NCI-H524 (cell line): ENCODE measurements around the gene SLC25A5.

Source experiments
- DNase-seq, 2 experiments: peaks; one replicate each; lab custom pipeline; 2025; lab: John Stamatoyannopoulos, UW

The SLC25A5 gene

DNA sequence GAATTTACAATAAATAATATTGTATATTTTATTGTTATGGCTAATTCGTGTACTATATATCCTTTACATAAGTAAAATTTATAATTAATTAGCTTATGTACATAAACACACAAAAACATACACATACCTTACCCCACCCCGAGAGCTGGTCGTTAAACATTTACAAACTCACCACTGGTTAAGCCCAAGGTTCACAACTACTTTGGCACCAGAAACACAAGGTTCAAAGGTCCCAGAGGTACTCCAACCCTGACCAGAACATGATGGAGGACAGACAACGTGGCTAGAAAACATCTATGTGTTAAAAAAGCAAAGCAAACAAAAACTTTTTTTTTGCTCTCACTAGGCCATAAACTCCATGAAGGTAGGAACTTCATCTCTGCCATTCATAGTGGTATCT is 37.7 kb downstream of the SLC25A5 start:
- DNase-seq = no peak

DNA sequence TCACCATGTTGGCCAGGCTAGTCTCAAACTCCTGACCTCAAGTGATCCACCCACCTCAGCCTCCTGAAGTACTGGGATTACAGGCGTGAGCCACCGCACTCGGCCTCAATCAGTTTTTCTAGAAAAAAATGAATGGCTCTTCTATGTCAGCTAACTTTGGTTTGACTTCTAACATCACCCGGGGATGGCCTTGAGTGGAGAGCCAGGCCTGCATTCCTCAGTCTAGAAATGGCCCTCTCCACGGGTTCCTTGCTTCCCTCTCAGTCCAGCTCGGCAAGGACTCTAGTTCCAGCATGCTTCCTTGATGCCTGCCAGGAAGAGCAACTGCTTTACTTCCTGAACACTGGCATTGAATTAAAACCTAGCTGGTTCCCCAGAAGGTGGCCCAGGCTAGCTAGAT is 39.0 kb downstream of the SLC25A5 start:
- DNase-seq = no peak

DNA sequence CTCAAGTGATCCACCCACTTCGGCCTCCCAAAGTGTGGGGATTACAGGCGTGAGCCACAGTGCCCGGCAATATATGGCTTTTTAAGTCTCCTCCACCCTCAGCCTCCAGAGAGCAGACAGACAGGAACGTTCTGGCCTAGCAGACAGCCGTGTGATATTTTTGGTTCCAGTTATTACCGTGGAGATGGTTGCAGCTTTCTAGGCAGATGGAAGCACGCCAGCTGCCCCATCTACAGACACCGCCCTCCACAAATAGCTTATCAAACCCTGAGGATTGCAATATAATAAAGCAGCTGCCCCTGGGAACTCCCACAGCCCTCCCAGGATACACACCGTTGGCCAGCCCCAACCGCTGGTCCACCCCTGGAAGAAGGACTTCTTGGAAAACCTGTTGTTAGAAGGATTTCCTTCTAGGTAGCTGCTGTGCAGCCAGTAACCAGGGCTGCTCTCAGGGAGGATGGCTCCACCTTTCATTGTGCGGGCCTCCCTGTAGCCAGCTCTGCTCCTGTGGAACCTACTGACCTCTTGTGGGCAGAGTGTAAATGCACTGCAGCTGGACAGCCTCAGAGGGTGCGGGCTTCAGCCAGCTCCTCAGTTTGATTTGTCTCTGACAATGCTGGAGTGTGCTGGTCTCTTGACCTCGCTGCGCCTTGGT is 44.0 kb downstream of the SLC25A5 start:
- DNase-seq = peak; percentile 63 to 71

DNA sequence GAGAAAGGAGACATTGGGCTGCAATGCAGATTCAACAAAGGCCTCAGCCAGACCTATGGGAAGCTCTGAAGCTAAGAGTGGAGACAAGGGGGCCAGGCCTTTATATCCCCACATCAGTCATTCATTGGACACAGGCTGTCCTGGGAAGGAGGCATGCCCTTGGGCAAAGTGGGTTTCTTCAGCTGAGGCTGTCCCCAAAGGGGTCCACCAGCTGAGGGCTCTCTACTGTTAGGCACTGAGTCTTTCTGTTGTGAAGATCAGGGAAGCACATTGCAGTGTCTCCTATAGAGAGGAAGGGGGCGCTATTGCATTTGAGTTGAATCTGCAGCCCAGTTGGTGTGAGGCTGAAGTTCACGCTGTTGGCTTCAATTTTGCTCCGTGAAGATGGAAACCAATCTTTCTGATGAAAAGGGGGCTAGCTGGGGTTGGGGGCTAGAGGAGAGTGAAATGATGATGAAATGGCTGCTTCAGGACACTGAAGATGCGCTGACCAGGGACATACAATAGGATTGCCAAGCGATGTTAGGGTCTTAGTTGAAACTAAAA is 48.0 kb downstream of the SLC25A5 start:
- peak; percentile 55 to 77 for DNase-seq

DNA sequence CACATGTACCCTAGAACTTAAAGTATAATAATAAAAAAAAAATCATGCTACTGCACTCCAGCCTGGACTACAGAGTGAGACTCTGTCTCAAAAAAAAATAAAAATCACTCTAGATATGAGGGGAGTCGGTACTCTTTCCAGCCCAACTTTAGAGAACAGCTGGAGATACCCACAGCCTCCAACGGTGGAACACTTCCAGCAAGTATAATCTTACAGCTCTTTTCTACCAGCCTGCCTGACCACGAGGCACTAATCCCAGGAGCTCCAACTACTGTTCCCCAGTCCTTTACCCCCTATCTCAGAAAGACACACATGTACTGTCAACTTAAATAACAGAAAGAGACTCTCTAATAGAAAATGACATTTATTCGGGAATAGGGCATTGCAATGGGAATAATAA is 50.1 kb downstream of the SLC25A5 start:
- peak in 1 of 2 experiments; percentile 48 for DNase-seq
